GM23338 (cell line): ENCODE results near the gene CIRBP. TPM values are rescaled to one million over a fixed set of nuclear protein-coding genes. Genes with fewer than 3 reads are reported as not detected.

ENCODE experiments used
- ATAC-seq: fragments of 200-7000 bp; cut with Tn5 transposase; 3 replicates; pipeline ENCODE4 v1.9.1; 2020
- DNase-seq: peaks from one replicate; pipeline ENCODE4 v3.0.0-alpha.2; 2015; ENCODE audit warnings: low spot score
- H2AFZ ChIP-seq: fragments of 200-600 bp; sonication (generic); 2 replicates; pipeline ENCODE4 v1.8.0; 2016; ENCODE audit warnings: antibody characterized with exemption, mild to moderate bottlenecking, moderate library complexity
- H3F3A ChIP-seq: fragments of 200-600 bp; sonication (generic); replicated peaks from 2 replicates; pipeline ENCODE4 v1.8.0; 2017; ENCODE audit warnings: antibody characterized with exemption, mixed run types, low read depth
- H3K27ac ChIP-seq: fragments of 200-600 bp; sonication (generic); 2 replicates; pipeline ENCODE4 v1.6.1; 2016; ENCODE audit warnings: low read depth
- H3K27me3 ChIP-seq: fragments of 200-600 bp; sonication (generic); 2 replicates; pipeline ENCODE4 v1.8.0; 2016; ENCODE audit warnings: mild to moderate bottlenecking, mixed run types, moderate library complexity; ENCODE audit not compliant: insufficient read depth
- H3K36me3 ChIP-seq: fragments of 200-600 bp; sonication (generic); 2 replicates; pipeline ENCODE4 v1.8.0; 2016; ENCODE audit warnings: mild to moderate bottlenecking; ENCODE audit not compliant: insufficient read depth
- H3K4me1 ChIP-seq: fragments of 200-600 bp; sonication (generic); 2 replicates; pipeline ENCODE4 v1.8.0; 2016; ENCODE audit warnings: mild to moderate bottlenecking, moderate library complexity; ENCODE audit not compliant: insufficient read depth
- H3K4me2 ChIP-seq: fragments of 200-600 bp; sonication (generic); 2 replicates; pipeline ENCODE4 v1.7.1; 2017; ENCODE audit warnings: mixed run types
- H3K4me3 ChIP-seq: fragments of 200-600 bp; sonication (generic); 2 replicates; pipeline ENCODE4 v1.6.1; 2016; ENCODE audit warnings: mixed run types
- H3K79me2 ChIP-seq: fragments of 200-600 bp; sonication (generic); replicated peaks from 2 replicates; pipeline ENCODE4 v1.8.0; 2017; ENCODE audit warnings: mild to moderate bottlenecking; ENCODE audit not compliant: insufficient read depth
- H3K9me2 ChIP-seq: fragments of 200-600 bp; sonication (generic); 2 replicates; pipeline ENCODE4 v1.8.0; 2017; ENCODE audit not compliant: insufficient read depth
- H4K20me1 ChIP-seq: fragments of 200-600 bp; sonication (generic); replicated peaks from 2 replicates; pipeline ENCODE4 v1.8.0; 2017; ENCODE audit warnings: mild to moderate bottlenecking; ENCODE audit not compliant: insufficient read depth
- H3K27ac Mint-ChIP-seq: 2 replicates; pipeline ENCODE4 v1.8.0; 2020; ENCODE audit warnings: inconsistent platforms, mild to moderate bottlenecking, moderate library complexity, mixed read lengths
- H3K27me3 Mint-ChIP-seq: 3 replicates; pipeline ENCODE4 v1.8.0; 2022; ENCODE audit warnings: low read depth, mild to moderate bottlenecking, moderate library complexity, mixed read lengths, inconsistent platforms; ENCODE audit not compliant: insufficient read depth, poor library complexity
- H3K36me3 Mint-ChIP-seq: 3 replicates; pipeline ENCODE4 v1.8.0; 2021; ENCODE audit warnings: low read depth, mild to moderate bottlenecking, inconsistent platforms, moderate library complexity, mixed read lengths
- H3K4me1 Mint-ChIP-seq: 3 replicates; pipeline ENCODE4 v1.8.0; 2020; ENCODE audit warnings: mild to moderate bottlenecking, inconsistent platforms, mixed read lengths
- H3K4me3 Mint-ChIP-seq: 3 replicates; pipeline ENCODE4 v1.8.0; 2021; ENCODE audit warnings: moderate library complexity, mild to moderate bottlenecking, inconsistent platforms, mixed read lengths
- H3K9me3 Mint-ChIP-seq: 3 replicates; pipeline ENCODE4 v1.8.0; 2020; ENCODE audit warnings: moderate library complexity, mild to moderate bottlenecking, inconsistent platforms, mixed read lengths
- CREB1 ChIP-seq: fragments of 250-450 bp; sonication (Bioruptor Pico); IDR thresholded peaks from 2 replicates; pipeline ENCODE4 v1.5.0; 2020; ENCODE audit warnings: low read depth, mild to moderate bottlenecking, moderate library complexity
- EZH2phosphoT487 ChIP-seq: fragments of 200-600 bp; sonication (generic); IDR thresholded peaks from one replicate; pipeline ENCODE4 v1.8.1; 2018; ENCODE audit warnings: antibody characterized with exemption; ENCODE audit not compliant: unreplicated experiment
- NANOG ChIP-seq: IDR thresholded peaks from 2 replicates; pipeline ENCODE4 v1.6.1; 2016; ENCODE audit warnings: antibody characterized with exemption, borderline replicate concordance
- POLR2AphosphoS5 ChIP-seq: IDR thresholded peaks from 2 replicates; pipeline ENCODE4 v1.6.1; 2016; ENCODE audit warnings: antibody characterized with exemption, low read depth
- STAT1 ChIP-seq: IDR thresholded peaks from one replicate; pipeline ENCODE4 v1.6.1; 2016; ENCODE audit warnings: antibody characterized with exemption; ENCODE audit not compliant: unreplicated experiment
- ZNF331 ChIP-seq: fragments of 250-450 bp; sonication (Bioruptor Pico); IDR thresholded peaks from 2 replicates; pipeline ENCODE4 v1.5.0; 2020; ENCODE audit warnings: low read depth, mild to moderate bottlenecking, moderate library complexity
- ZNF462 ChIP-seq: fragments of 250-450 bp; sonication (Bioruptor Pico); IDR thresholded peaks from 2 replicates; pipeline ENCODE4 v1.5.0; 2020; ENCODE audit warnings: mild to moderate bottlenecking, moderate library complexity
- polyA plus RNA-seq: library from polyadenylated mRNA; unstranded; fragments of >200 nt; fragmentation: Nextera tagmentation; extraction: Ambion mirVana; gene quantifications from 2 replicates; pipeline ENCODE4 v1.2.1, GENCODE V29; 2016
- total RNA-seq: library from RNA; depleted of rRNA; stranded (reverse); fragments of >200 nt; shearing (Covaris generic); gene quantifications from 2 replicates; pipeline ENCODE4 v1.2.3, GENCODE V29; 2014
- TF ChIP-seq, protein P1 (sequence below): IDR thresholded peaks from 2 replicates; pipeline ENCODE4 v1.6.1; 2016; ENCODE audit warnings: antibody characterized with exemption

Gene CIRBP
- total and polyA plus RNA-seq, 2 experiments from 2014 or later: 153 to 202 TPM

DNA sequence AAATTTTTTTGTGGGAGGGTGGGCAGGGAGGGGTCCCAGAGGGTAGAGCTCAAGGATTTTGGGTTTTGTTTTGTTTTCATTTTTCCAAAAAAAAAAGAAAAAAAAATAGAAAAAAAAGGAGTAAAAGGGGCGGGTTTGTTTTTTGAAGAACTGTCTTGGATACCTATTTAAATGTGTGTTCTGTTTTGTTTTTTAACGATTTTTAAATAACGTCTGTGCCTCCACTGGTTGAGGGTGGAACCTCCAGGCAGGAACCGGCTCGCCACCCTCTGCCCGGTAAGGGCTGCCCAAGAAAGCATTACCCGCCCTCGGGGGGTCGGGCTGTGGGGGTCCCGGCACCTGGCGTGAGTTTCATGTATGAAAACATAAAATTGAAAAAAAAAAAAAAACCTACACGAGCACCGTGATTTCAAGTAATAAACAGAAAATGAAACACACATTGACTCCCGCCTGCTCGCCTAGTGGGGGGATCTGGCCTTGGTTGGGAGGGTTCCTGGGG lies 10.4 kb upstream of the CIRBP start (continued):
- TF ChIP-seq ZNF462 (CRISPR knock-in tag): no peak
- no peak for TF ChIP-seq EZH2phosphoT487
- TF ChIP-seq ZNF331 (CRISPR knock-in tag): no peak
- TF ChIP-seq CREB1: no peak

DNA sequence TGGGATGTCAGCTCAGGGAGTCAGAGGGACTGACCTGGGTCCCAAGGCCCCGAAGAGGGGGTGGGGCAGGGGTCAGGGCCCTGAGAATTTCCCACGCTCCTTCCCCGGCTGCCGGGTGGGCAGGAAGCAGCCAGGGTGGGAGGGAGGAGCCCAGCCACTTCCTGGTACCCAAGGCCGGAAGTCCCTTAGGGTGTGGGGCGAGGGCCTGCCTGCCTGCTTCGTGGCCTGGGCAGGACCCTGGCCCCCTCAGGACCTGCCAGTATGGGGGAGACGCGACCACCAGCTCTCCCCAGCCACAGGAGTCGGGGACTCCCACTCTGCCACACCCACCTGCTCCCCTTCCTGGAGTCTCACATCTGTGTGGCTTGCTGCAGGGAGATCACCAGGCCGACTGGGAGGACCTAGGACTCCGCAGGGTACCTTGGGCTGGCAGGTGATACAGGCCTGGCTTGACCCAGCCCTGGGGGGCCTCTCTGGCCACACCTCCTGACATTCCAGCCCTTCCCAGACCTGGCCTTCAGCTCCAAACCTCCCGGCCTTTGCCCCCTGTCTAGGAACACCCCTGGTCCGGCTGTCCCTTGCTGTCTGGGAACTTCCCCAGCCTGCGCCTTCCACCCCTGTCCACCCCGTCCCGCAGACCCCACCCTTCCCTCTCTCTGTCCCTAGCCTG lies 9.8 kb upstream of the CIRBP start:
- peak; percentile 38 for ATAC-seq
- Histone ChIP-seq H3K4me3 (peak overlapping the region; percentile 95), H3K79me2 (peaks cover 23% of the 10 kb centered on the region), H3F3A (peaks cover 76% of the 10 kb centered on the region), H3K4me1 (peaks cover 54% of the 10 kb centered on the region), H3K36me3 (peaks cover 19% of the 10 kb centered on the region), H2AFZ (no peak overlapping the region), H3K27ac (peak overlapping the region; percentile 94), H3K27me3 (no peaks in the 10 kb centered on the region), H3K4me2 (peak overlapping the region; percentile 82), H3K9me2 (no peaks in the 10 kb centered on the region), H4K20me1 (peaks cover 24% of the 10 kb centered on the region)
- peak; percentile 81 for DNase-seq
- peaks cover 51% of the 10 kb centered on the region for H3K36me3 Mint-ChIP-seq
- peak overlapping the region; percentile 91 for H3K27ac Mint-ChIP-seq
- peaks cover 38% of the 10 kb centered on the region for H3K27me3 Mint-ChIP-seq
- H3K4me1 Mint-ChIP-seq: peaks cover 59% of the 10 kb centered on the region
- peak overlapping the region; percentile 55 for H3K4me3 Mint-ChIP-seq
- no peaks in the 10 kb centered on the region; the same call in 1 of the 3 replicates for H3K9me3 Mint-ChIP-seq
- TF ChIP-seq EZH2phosphoT487 (no peak), POLR2AphosphoS5 (peak; percentile 74), STAT1 (no peak), NANOG (no peak), ZNF462 (CRISPR knock-in tag) (no peak)
- TF ChIP-seq, protein P1, sequence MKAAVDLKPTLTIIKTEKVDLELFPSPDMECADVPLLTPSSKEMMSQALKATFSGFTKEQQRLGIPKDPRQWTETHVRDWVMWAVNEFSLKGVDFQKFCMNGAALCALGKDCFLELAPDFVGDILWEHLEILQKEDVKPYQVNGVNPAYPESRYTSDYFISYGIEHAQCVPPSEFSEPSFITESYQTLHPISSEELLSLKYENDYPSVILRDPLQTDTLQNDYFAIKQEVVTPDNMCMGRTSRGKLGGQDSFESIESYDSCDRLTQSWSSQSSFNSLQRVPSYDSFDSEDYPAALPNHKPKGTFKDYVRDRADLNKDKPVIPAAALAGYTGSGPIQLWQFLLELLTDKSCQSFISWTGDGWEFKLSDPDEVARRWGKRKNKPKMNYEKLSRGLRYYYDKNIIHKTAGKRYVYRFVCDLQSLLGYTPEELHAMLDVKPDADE: no peak
